GM13976 (cell line): ENCODE results near the gene PRKRA.
A peak's percentile ranks its signal among the peaks of the same experiment; 100 is the strongest.

ENCODE experiments used
- DNase-seq: peaks from one replicate; pipeline ENCODE4 v3.0.0; 2012; ENCODE audit warnings: low spot score
- in situ Hi-C: fragments of 300-500 bp; cut with MboI; formaldehyde crosslinking; loops from one replicate; pipeline ENCODE4 v1.12.0; 2022; ENCODE audit warnings: low sequenced_read_pairs, mixed read lengths, inconsistent platforms; ENCODE audit not compliant: unreplicated experiment
- TF ChIP-seq, protein P1 (sequence below): IDR thresholded peaks from 2 replicates; pipeline ENCODE4 v1.5.1; 2012; ENCODE audit warnings: borderline replicate concordance, mild to moderate bottlenecking; ENCODE audit not compliant: insufficient read depth; ENCODE audit errors: extremely low read depth, missing control alignments, control extremely low read depth

The PRKRA gene

DNA sequence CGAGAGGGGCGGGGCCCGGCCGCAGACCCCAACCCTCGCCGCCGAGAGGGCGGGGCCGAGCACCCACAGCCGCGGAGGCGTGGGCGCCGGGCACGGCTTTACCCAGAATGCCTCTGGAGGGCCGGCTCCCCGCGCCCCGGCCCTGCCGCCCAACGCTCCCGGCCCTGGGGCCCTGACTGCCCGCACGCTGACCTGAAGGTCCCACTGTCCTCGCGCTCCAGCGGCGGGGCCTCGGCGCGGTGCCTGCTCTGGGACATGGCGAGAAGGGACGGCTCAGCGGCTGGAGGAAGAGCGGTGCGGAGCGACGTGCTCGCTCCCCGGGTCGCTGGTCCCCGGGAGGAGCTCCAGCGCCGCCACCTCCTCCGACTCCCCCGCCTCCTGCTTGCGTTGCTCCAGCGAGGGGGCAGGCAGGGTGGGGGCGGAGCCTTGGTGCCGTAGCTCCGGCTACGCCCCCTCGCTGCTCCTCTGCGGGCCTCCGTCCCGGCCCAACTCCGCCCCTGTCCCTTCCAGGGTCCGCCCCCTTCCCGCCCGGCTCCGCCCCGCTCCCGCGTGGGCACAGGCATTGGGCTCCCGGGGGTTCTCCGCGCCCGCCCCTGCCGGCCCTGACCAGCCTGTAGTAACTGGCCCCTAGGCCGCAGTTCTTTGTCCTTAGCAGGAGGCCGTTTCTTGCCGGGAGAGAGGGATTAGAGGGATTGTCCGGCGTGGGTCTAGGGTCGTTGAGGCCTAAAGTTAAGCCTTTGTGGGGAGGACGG is at the start of gene PRKRA, which contains the start of gene PJVK:
TSS of gene PRKRA (minus strand) at position 402 of the 752 bp plus-strand sequence. CDS start at position 257, 145 bp downstream.
TSS of gene PJVK (plus strand) at position 605 of the 752 bp plus-strand sequence. CDS start 2,032 bp downstream, outside the sequence.
- in situ Hi-C loops, result no loop called here
- TF ChIP-seq, protein P1, sequence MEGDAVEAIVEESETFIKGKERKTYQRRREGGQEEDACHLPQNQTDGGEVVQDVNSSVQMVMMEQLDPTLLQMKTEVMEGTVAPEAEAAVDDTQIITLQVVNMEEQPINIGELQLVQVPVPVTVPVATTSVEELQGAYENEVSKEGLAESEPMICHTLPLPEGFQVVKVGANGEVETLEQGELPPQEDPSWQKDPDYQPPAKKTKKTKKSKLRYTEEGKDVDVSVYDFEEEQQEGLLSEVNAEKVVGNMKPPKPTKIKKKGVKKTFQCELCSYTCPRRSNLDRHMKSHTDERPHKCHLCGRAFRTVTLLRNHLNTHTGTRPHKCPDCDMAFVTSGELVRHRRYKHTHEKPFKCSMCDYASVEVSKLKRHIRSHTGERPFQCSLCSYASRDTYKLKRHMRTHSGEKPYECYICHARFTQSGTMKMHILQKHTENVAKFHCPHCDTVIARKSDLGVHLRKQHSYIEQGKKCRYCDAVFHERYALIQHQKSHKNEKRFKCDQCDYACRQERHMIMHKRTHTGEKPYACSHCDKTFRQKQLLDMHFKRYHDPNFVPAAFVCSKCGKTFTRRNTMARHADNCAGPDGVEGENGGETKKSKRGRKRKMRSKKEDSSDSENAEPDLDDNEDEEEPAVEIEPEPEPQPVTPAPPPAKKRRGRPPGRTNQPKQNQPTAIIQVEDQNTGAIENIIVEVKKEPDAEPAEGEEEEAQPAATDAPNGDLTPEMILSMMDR, result no peak
- peak; percentile 99 for DNase-seq

DNA sequence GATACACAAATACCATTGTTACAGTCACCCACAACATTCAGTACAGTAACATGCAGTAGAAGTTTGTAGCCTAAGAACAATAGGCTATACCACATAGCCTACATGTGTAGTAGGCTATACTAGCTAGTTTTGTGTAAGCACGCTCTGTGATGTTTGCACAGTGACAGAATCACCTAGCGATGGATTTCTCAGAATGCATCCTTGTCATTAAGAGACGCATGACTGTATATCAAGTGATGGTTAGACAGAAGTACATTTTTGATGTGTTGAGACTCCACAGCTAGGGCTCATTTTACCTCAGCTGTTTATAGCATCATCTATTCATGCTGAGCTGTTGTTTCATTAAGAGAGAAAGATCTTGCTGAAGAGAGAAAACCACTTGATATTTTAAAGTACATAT is 48.7 kb upstream of the PRKRA start:
- no peak for DNase-seq
- in situ Hi-C loops, result no loop called here
- TF ChIP-seq, protein P1, result no peak

DNA sequence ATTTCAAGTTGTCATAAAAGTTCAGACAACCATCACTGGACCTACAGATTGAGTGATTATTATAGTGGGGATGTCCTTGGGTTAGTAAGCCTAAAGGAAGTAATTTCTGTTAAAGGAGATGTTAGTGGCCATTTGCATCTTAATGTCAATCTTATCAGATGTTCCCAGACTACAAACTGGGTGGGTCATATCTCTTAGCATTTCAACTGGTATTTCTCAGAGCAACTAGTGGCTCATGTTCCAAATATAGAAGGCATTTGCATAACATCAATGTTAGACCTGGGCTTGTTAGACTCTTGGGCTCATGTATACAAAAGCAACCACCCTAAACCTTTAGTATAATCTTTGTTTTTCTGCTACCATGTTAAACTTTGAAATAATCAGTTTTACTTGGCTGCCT is 47.2 kb upstream of the PRKRA start:
- TF ChIP-seq, protein P1, result no peak
- in situ Hi-C loops, result no loop called here
- DNase-seq, result no peak

DNA sequence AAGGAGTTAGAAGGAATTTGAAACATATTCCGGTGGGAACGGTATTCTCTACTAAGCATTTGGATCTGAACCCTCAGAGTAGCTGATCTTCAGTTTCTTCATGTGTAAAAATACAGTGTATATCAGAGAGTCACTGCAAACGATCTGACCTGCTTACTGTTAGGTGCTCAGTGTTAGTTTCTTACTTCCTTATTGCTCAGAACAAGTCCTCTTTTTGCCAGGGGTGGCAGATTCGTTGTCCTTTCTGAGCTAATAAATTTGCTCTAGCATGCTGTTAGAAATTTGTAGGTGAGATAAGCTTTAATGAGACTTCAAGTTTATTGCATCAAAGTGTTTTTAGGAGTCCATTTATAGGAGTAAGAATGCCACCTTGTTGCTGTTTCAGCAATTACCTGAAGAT is 45.1 kb upstream of the PRKRA start:
- in situ Hi-C loops, result no loop called here

DNA sequence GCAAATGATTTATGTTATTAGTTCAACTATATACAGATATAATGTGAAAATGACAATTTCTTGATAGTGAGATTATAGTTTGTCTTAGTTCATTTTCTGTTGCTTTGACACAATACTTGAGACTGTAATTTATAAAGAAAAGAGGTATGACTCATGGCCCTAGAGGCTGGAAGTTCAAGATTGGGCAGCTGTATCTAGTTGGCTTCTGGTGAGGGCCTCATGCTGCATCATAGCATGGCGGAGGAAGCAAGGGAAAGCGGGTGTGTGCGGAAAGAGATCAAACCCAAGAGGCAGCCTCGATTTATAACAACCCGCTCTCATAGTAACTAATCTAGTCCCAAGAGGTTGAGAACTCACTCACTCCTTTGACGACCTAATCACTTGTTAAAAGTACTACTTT is 40.6 kb upstream of the PRKRA start:
- DNase-seq, result no peak
- TF ChIP-seq, protein P1, result no peak

More for the DNA sequence above, 45.1 kb upstream of the PRKRA start:
- TF ChIP-seq, protein P1, result no peak
- DNase-seq, result no peak

DNA sequence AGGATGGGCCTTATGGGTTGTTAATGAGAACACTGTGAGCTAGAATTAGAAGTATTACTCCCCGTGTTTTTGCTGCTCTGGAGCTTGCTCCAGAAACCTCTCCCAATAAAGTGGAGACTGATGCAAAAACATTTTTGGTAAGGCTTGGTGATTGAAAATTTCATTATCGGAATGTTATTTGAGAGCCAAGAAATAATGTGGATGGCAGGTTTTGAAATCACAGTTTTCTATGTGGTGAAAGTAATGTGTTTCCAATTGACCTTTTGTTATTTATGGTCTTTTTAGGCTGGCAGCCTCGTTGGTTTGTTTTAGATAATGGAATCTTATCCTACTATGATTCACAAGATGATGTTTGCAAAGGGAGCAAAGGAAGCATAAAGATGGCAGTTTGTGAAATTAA is 34.4 kb upstream of the PRKRA start:
- DNase-seq, result no peak
- in situ Hi-C loops, result no loop called here
- TF ChIP-seq, protein P1, result no peak

More for the DNA sequence above, 40.6 kb upstream of the PRKRA start:
- in situ Hi-C loops, result no loop called here
